ENCODE measurements around the gene BNC2. TPM values are rescaled to one million over a fixed set of nuclear protein-coding genes. Genes with fewer than 3 reads are reported as not detected.

BNC2 gene
- total RNA-seq, 1 donor from 2014 or later = under 0.01 TPM

DNA sequence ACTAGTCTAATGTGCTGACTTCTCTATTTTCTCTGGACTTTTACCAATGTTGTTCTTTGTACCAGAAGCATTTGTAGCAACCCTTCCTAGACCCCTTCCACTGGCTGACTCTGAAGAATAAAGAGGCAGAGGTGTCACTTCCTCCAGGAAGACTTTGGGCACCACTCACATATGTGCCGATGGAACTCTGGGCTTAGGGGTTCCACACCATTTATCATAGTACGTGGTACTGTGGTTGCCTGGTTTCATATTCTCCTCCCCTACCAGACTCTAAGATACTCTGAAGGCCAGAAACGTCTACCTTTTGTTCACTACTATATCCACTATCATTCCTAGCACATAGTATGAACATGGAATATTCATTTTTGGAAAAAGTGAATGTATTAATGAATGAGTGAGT lies 88.0 kb downstream of the BNC2 start:
- FAIRE-seq = no peak
- TF ChIP-seq, protein P1, sequence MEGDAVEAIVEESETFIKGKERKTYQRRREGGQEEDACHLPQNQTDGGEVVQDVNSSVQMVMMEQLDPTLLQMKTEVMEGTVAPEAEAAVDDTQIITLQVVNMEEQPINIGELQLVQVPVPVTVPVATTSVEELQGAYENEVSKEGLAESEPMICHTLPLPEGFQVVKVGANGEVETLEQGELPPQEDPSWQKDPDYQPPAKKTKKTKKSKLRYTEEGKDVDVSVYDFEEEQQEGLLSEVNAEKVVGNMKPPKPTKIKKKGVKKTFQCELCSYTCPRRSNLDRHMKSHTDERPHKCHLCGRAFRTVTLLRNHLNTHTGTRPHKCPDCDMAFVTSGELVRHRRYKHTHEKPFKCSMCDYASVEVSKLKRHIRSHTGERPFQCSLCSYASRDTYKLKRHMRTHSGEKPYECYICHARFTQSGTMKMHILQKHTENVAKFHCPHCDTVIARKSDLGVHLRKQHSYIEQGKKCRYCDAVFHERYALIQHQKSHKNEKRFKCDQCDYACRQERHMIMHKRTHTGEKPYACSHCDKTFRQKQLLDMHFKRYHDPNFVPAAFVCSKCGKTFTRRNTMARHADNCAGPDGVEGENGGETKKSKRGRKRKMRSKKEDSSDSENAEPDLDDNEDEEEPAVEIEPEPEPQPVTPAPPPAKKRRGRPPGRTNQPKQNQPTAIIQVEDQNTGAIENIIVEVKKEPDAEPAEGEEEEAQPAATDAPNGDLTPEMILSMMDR (IDR thresholded peaks at IDR 0.05; ENCODE audit: insufficient read depth, low read length, severe bottlenecking) = no peak
- Histone ChIP-seq H3K27me3 (ENCODE audit: control insufficient read depth, insufficient read depth, low read length) (no peaks in the 10 kb centered on the region), H3K4me3 (ENCODE audit: low read depth, low read length) (no peak overlapping the region), H3K36me3 (ENCODE audit: control insufficient read depth, insufficient read depth, low read length) (no peaks in the 10 kb centered on the region)
- DNase-seq (ENCODE audit: low read depth) = no peak

DNA sequence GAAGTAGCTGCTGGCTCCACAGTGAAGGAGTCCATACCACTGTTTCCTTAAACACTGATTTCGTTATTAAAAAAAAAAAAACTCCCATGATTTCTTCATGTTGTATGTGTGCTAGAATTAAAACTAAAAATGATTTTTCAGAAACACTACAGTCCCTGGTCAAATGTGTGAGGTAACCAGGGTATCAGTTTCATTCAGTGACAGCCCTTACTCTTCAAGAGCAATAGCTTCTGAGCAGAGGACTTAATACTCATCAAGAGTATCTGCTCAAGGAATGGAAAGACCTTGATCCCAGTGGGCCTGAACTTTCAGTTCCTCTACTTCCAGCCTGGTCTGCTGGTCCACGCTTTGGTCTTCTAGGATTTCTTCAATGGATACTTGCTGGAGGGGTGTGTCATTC lies 95.1 kb downstream of the BNC2 start:
- no peak for DNase-seq (ENCODE audit: low read depth)
- no peak for FAIRE-seq
- TF ChIP-seq, protein P1 (IDR thresholded peaks at IDR 0.05; ENCODE audit: insufficient read depth, low read length, severe bottlenecking) = no peak
- Histone ChIP-seq H3K27me3 (ENCODE audit: control insufficient read depth, insufficient read depth, low read length) (no peaks in the 10 kb centered on the region), H3K4me3 (ENCODE audit: low read depth, low read length) (no peak overlapping the region), H3K36me3 (ENCODE audit: control insufficient read depth, insufficient read depth, low read length) (no peaks in the 10 kb centered on the region)

DNA sequence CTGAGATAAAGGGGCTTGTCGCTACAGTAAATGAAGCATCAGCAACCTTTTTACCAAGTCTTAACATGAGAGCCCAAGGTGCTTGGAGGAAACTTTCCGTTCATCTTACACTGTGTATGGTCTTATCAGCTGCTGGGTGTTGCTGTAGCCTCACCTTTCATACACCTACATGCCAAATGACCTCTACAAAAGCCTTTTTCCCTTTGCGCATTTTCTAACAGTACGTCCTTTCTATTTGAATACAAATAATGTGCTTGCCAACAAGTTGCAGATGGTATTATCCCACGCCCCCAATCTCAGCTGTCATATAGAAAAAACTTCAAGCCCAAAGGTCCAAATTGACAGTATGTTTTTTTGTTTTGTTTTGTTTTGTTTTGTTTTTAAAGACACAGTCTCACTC lies 96.9 kb downstream of the BNC2 start:
- TF ChIP-seq, protein P1 (IDR thresholded peaks at IDR 0.05; ENCODE audit: insufficient read depth, low read length, severe bottlenecking) = no peak
- no peaks in the 10 kb centered on the region for H3K36me3 ChIP-seq (ENCODE audit: control insufficient read depth, insufficient read depth, low read length)
- DNase-seq (ENCODE audit: low read depth) = no peak
- no peak overlapping the region for H3K4me3 ChIP-seq (ENCODE audit: low read depth, low read length)
- no peak for FAIRE-seq
- H3K27me3 ChIP-seq (ENCODE audit: control insufficient read depth, insufficient read depth, low read length) = no peaks in the 10 kb centered on the region

DNA sequence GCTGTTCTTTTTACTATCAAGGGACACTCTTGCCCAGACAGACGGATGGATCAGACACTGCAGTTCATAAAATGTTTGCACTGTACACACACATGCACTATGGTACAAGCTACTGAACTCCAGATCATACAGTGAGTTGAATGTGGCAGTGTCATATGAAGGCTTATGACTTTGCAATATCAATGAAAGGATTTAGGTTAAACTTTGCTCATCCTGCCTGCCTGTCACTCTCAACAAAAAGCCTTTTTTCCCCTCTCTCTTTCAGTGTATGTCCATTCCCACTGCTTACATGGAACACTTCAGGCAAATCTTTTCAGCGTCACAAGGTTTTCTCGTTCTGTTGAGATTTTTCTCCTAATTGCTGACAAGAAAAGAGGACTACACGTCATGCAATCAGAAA lies 97.4 kb downstream of the BNC2 start:
- DNase-seq (ENCODE audit: low read depth) = no peak
- no peak for FAIRE-seq
- H3K36me3 ChIP-seq (ENCODE audit: control insufficient read depth, insufficient read depth, low read length) = no peaks in the 10 kb centered on the region

DNA sequence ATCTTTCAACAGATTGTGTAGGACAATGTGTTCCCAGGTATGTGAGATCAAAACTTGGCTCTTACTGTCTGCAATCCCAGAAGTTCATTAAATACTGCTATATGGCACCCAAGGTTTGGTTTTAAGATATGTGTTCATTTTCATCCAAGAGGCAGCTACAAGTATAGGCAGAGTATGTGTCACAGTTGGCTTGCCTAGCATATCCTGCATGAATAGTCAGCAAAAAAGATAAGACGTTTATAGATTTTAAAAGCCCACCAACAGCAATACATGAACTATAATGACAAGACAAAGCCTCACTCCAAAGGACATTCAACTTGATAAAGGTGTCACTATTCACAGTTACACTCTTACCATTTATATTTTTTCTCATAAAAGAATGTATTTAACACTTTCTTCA lies 99.1 kb downstream of the BNC2 start:
- DNase-seq (ENCODE audit: low read depth) (peak; percentile 1), FAIRE-seq (no peak)
- H3K36me3 ChIP-seq (ENCODE audit: control insufficient read depth, insufficient read depth, low read length) = no peaks in the 10 kb centered on the region
- no peaks in the 10 kb centered on the region for H3K27me3 ChIP-seq (ENCODE audit: control insufficient read depth, insufficient read depth, low read length)
- H3K4me3 ChIP-seq (ENCODE audit: low read depth, low read length) = no peak overlapping the region
- TF ChIP-seq, protein P1 (IDR thresholded peaks at IDR 0.05; ENCODE audit: insufficient read depth, low read length, severe bottlenecking) = no peak

More for the DNA sequence above, 97.4 kb downstream of the BNC2 start:
- Histone ChIP-seq H3K27me3 (ENCODE audit: control insufficient read depth, insufficient read depth, low read length) (no peaks in the 10 kb centered on the region), H3K4me3 (ENCODE audit: low read depth, low read length) (no peak overlapping the region)
- TF ChIP-seq, protein P1 (IDR thresholded peaks at IDR 0.05; ENCODE audit: insufficient read depth, low read length, severe bottlenecking) = no peak

DNA sequence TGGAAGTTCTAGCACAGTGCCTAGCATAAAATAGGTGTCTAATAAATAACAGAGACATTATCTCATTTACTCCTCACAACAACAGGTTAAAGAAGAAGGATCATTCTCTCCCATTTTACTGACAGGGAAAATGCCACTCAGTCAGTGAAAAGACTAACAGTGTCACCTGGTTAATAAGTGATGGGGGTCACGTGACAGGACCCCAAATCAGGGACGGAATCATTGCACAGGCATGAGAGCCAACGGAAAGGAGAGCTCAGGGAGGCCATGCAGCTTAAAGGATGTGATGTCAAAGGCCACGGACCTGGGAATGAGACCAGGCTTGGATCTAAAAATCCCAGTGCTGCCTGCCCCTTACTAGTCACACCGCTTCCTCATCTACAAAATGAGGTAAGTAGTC lies 101.2 kb downstream of the BNC2 start:
- H3K27me3 ChIP-seq (ENCODE audit: control insufficient read depth, insufficient read depth, low read length) = no peaks in the 10 kb centered on the region
- TF ChIP-seq, protein P1 (IDR thresholded peaks at IDR 0.05; ENCODE audit: insufficient read depth, low read length, severe bottlenecking) = no peak
- H3K4me3 ChIP-seq (ENCODE audit: low read depth, low read length) = no peak overlapping the region
- DNase-seq (ENCODE audit: low read depth) (no peak), FAIRE-seq (no peak)
- H3K36me3 ChIP-seq (ENCODE audit: control insufficient read depth, insufficient read depth, low read length) = no peaks in the 10 kb centered on the region

All from bronchial epithelial cell (primary cell).